Erythroblast (primary cell): ENCODE measurements around the gene SLC5A10.

Experiments
- GATA1 ChIP-seq: IDR thresholded peaks from 2 replicates; pipeline ENCODE4 v1.6.1; 2011; ENCODE audit warnings: low read depth, mild to moderate bottlenecking, control low read depth, low read length, moderate library complexity
- POLR2A ChIP-seq: IDR thresholded peaks from 2 replicates; pipeline ENCODE4 v1.6.1; 2011; ENCODE audit warnings: mild to moderate bottlenecking, low read length

DNA sequence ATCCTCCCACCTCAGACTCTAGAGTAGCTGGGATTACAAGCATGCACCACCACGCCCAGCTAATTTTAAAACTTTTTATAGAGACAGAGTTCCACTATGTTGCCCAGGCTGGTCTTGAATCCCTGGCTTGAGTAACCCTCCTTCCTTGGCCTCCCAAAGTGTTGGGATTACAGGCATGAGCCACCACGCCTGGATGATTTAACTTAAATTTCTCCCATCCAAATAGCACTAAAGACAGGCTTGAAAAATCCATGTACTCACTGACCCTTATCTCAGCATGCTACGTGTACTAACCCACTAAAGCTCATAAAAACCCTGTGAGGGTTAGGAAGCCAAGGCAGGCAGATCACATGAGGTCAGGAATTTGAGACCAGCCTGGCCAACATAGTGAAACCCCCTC, 4.6 kb downstream of the SLC5A10 start:
- no peak for TF ChIP-seq POLR2A
- TF ChIP-seq GATA1, result no peak
